Dendritic cell treated with granulocyte-macrophage colony-stimulating factor and Interleukin-4, amounts not matched to agents 40 ng/mL and 50 ng/mL, for 4 days (primary cell): ENCODE measurements around the gene CLPTM1.
"Not testable (repeated sequence)": the region's sequence is repeated elsewhere in the genome, so short reads cannot be mapped to it uniquely, and the experiment has no call there.

Source experiments
- H3K27ac Mint-ChIP-seq: one replicate; pipeline ENCODE4 v1.8.0; 2022; ENCODE audit warnings: mild to moderate bottlenecking, mixed read lengths
- H3K27me3 Mint-ChIP-seq: one replicate; pipeline ENCODE4 v1.8.0; 2022; ENCODE audit warnings: mild to moderate bottlenecking, mixed read lengths
- H3K36me3 Mint-ChIP-seq: one replicate; pipeline ENCODE4 v1.8.0; 2022; ENCODE audit warnings: low read depth, mixed read lengths
- H3K4me1 Mint-ChIP-seq: one replicate; pipeline ENCODE4 v1.8.0; 2022; ENCODE audit warnings: low read depth, mixed read lengths
- H3K4me3 Mint-ChIP-seq: one replicate; pipeline ENCODE4 v1.8.0; 2022; ENCODE audit warnings: mild to moderate bottlenecking, moderate library complexity, mixed read lengths
- H3K9me3 Mint-ChIP-seq: one replicate; pipeline ENCODE4 v1.8.0; 2022; ENCODE audit warnings: mixed read lengths
- intact Hi-C: fragments of 100-400 bp; cut with micrococcal nuclease; formaldehyde crosslinking; loops from one replicate; pipeline ENCODE4 v1.15.0; 2022

The CLPTM1 gene

DNA sequence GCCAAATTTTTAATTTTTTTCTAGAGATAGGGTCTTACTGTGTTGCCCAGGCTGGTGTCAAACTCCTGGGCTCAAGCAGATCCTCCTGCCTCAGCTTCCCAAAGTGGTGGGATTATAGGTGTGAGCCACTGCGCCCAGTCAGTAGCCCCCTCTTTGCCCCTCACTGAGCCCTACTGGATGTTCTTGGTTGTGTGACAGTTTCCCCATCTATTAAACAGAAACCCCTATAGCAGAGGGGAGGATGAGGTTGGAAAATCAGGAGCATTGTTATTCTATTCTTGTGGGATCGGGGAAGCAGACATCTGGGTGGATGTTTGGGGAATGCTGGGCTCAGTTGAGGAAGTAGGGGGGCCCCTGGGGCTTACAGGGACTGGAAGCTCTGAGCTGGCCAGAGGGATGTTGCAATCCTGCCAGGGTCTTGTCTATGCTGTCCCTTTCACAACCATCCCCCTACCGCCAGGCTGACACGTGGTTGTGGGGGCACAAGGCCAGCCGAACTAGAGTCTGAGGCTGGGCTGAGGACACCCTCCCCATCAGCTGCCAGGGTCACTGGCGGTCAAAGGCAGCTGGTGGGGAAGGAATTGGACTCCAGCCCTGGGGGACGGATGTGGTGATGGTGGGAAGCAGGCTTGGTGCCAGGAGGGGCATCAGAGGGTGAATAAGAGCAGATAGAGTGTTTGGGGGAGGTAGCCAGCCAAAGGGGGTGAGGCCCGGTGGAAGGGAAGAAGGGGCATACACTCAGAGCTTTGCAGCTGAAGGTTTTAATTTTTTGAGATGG lies 29.9 kb upstream of the CLPTM1 start:
- no peaks in the 10 kb centered on the region for H3K9me3 Mint-ChIP-seq
- H3K27me3 Mint-ChIP-seq: peaks cover 10% of the 10 kb centered on the region
- H3K36me3 Mint-ChIP-seq: no peaks in the 10 kb centered on the region
- intact Hi-C loops: no loop called here
- H3K27ac Mint-ChIP-seq: peak overlapping the region; percentile 24
- peaks cover 48% of the 10 kb centered on the region for H3K4me1 Mint-ChIP-seq
- peak overlapping the region; percentile 30 for H3K4me3 Mint-ChIP-seq

DNA sequence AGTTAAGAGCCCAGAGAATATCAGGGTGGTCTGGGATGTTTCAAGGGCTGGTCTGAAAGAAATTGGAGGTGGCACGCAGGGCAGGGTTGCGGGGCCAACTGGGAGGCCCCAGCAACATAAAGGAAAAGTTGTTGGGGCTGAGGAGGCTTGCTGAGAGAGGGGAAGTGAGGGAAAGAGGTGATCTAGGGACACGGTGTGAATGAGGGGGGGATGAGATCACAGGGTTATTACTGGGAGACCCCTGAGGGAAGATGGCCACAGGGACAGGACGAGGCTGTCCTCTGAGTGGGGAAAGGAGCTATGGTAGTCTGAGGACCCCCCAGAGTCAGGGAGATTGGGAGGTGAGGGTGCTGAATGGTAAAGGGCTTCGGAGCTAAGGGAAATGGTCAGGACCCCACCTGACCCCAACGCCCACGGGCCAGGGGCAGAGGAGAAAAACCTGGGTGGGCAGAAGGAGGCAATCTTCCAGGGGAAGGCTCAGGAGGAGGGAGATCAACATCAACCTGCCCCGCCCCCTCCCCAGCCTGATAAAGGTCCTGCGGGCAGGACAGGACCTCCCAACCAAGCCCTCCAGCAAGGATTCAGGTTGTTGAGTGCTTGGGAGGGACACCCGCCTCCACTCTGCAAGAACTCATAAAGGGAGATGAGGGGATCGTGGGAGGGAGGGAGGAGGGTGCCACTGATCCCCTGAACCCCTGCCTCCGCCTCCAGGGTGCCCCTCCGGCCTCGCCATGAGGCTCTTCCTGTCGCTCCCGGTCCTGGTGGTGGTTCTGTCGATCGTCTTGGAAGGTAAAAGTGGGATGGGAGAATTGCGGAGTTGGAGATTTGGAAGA lies 28.7 kb upstream of the CLPTM1 start:
- Mint-ChIP-seq H3K27me3 (peaks cover 10% of the 10 kb centered on the region), H3K27ac (peak overlapping the region; percentile 69), H3K4me3 (peak overlapping the region; percentile 75), H3K4me1 (peaks cover 48% of the 10 kb centered on the region)
- H3K9me3 Mint-ChIP-seq, intact Hi-C loops, H3K36me3 Mint-ChIP-seq: not testable (repeated sequence)

DNA sequence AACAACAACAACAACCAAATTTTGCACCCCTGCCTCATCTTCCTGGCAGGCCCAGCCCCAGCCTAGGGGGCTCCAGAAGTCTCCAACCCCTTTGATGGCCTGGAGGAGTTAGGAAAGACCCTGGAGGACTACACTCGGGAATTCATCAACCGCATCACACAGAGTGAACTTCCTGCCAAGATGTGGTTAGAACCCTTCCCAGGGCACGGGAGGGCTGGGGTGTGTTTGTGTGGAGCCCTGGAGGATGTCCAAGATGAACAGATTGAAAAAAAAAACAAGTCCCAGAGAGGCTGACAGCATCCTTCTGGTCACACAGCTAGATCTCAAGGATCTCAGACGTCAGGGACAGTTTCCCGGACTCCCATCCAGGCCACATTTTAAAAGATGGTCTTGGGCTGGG lies 27.4 kb upstream of the CLPTM1 start:
- no peaks in the 10 kb centered on the region for H3K36me3 Mint-ChIP-seq
- intact Hi-C loops: no loop called here
- peaks cover 45% of the 10 kb centered on the region for H3K4me1 Mint-ChIP-seq
- H3K27me3 Mint-ChIP-seq: peaks cover 10% of the 10 kb centered on the region
- H3K9me3 Mint-ChIP-seq: no peaks in the 10 kb centered on the region
- H3K4me3 Mint-ChIP-seq: no peak overlapping the region
- peak overlapping the region; percentile 69 for H3K27ac Mint-ChIP-seq

DNA sequence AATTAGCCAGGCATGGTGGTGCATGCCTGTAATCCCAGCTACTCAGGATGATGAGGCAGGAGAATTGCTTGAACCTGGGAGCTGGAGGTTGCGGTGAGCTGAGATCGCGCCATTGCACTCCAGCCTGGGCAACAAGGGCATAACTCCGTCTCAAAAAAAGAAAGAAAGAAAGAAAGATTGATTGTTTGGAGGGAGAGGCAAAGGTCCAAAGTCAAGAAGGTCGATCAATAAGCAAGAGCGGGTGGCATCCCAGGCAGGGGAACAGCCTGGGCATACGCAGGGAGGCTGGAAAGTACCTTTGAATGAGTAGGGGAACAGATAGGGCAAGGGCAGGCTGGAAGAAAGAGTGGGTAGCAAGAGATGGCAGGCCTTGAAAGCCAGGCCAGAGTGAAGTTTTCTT lies 25.1 kb upstream of the CLPTM1 start:
- Mint-ChIP-seq H3K36me3 (no peaks in the 10 kb centered on the region), H3K9me3 (no peaks in the 10 kb centered on the region), H3K27me3 (peaks cover 17% of the 10 kb centered on the region), H3K4me3 (no peak overlapping the region), H3K4me1 (peaks cover 28% of the 10 kb centered on the region), H3K27ac (no peak overlapping the region)
- intact Hi-C loops: no loop called here

DNA sequence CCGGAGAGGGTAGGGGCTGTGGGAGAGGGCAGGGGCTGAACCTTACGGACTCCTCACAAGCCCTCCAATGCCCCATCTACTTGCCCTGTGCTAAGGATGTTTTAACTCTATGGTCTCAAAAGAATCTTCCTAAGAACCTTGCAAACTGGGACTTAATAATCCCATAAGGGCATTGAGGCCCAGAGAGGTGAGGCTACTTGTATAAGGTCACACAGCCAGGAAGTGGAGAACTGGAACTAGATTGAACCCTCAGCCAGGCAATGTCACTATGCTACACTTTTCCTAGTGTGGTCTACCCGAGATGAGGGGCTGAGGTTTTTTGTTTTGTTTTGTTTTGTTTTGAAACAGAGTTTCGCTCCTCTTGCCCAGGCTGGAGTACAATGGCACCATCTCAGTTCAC lies 23.6 kb upstream of the CLPTM1 start:
- Mint-ChIP-seq H3K27ac (no peak overlapping the region), H3K4me3 (no peak overlapping the region), H3K9me3 (no peaks in the 10 kb centered on the region), H3K27me3 (peaks cover 11% of the 10 kb centered on the region), H3K4me1 (peaks cover 13% of the 10 kb centered on the region), H3K36me3 (no peaks in the 10 kb centered on the region)
- intact Hi-C loops: no loop called here

DNA sequence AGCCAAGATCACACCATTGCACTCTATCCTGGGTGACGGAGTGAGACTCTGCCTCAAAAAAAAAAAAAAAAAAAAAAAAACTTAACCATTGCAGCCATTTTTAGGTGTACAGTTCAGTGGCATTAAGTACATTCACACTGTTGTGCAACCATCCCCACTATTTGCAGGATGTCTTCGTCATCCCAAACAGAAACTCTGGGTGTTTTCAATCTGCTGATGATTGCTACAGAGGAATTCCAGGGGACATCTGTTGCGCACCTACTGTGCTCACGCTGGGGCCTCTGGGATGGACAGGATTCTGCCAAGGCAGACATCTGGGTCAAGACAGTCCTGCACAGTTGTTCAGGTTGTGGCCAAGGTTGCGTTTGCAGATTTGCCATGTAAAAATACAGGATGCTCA lies 15.5 kb upstream of the CLPTM1 start:
- Mint-ChIP-seq H3K27me3 (peaks cover 3% of the 10 kb centered on the region), H3K27ac (no peak overlapping the region), H3K36me3 (no peaks in the 10 kb centered on the region), H3K9me3 (no peaks in the 10 kb centered on the region), H3K4me1 (peaks cover 20% of the 10 kb centered on the region), H3K4me3 (no peak overlapping the region)
- intact Hi-C loops: no loop called here

DNA sequence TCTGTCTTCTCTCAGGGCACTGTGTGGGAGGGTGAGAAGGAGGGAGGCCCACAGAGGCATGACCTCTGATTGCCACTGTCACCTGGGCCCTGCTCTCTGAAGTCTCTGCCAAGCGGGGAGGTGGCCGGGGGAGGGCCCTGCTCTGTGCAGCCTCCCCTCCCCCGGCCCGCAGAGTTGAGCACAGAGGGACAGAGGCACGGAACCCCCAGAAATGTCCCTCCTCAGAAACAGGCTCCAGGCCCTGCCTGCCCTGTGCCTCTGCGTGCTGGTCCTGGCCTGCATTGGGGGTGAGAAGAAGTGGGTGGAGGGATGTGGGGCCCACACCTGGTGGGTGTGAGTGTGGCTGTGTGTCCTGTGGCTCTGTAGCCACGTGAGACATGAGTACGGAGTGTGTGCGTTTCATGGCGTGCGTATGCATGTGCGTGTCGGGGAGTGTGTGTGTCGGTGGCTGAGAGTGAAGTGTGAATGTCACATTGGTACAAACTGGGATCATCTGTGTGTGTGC lies 13.1 kb upstream of the CLPTM1 start, which contains the start of gene APOC4:
TSS of gene APOC4 (plus strand) at position 171 of the 505 bp plus-strand sequence. CDS start at position 212, 41 bp downstream.
- H3K4me3 Mint-ChIP-seq: no peak within 1 kb of the TSS
- peaks cover 45% of the 10 kb centered on the region for H3K4me1 Mint-ChIP-seq
- H3K27me3 Mint-ChIP-seq: peaks cover 3% of the 10 kb centered on the region
- H3K9me3 Mint-ChIP-seq: no peaks in the 10 kb centered on the region
- intact Hi-C loops: no loop called here
- no peak within 1 kb of the TSS for H3K27ac Mint-ChIP-seq
- H3K36me3 Mint-ChIP-seq: no peaks in the 10 kb centered on the region

DNA sequence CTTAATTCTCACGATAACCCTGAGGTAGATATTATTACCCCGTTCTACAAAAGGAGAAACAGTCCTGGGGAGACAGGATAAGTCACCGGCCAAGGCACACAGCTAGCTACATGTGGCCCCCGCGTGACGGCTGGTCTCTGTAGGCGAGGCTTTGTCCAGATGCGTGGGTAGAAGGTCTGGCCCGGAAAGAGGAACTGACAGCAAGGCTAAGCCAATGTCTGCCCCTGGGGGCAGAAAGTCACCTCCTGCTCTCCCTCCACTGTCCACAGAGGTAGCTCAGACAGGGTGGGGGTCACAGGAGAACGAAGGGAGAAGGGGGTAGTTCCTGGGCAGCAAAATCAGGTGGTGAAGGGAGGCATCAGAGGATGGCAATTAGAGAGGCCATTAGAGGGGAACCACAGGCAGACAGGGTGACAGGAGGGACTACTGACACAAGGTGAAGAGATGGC lies 11.4 kb upstream of the CLPTM1 start:
- Mint-ChIP-seq H3K4me3 (peak overlapping the region; percentile 20), H3K36me3 (no peaks in the 10 kb centered on the region), H3K9me3 (no peaks in the 10 kb centered on the region), H3K4me1 (peaks cover 55% of the 10 kb centered on the region), H3K27me3 (peaks cover 3% of the 10 kb centered on the region), H3K27ac (peak overlapping the region; percentile 88)
- intact Hi-C loops: no loop called here

DNA sequence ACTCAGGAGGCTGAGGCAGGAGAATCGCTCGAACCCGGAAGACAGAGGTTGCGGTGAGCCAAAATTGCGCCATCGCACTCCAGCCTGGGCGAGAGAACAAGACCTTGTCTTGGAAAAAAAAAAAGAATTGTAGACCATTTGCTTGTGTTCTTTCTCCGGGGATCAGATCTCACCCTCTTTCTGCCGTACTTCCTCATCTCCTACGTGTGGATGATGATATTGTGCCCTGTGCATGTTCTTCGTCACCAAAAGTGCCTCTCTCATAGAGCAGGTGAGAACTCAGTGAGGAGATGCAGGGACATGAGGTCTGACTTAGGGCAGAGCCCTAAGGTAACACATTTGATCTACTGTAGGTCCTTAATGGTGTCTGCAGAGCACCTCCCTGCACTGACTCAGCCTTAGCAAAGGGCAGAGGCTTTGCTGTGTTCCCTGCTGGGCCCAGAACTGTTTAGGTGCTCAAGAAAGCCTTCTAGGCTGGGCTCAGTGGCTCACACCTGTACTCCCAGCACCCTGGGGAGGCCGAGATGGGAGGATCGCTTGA lies 8.1 kb upstream of the CLPTM1 start:
- no peak overlapping the region for H3K4me3 Mint-ChIP-seq
- intact Hi-C loops: no loop called here
- no peaks in the 10 kb centered on the region for H3K9me3 Mint-ChIP-seq
- H3K36me3 Mint-ChIP-seq: peaks cover 12% of the 10 kb centered on the region
- peak overlapping the region; percentile 63 for H3K27ac Mint-ChIP-seq
- peaks cover 54% of the 10 kb centered on the region for H3K4me1 Mint-ChIP-seq
- peaks cover 3% of the 10 kb centered on the region for H3K27me3 Mint-ChIP-seq

DNA sequence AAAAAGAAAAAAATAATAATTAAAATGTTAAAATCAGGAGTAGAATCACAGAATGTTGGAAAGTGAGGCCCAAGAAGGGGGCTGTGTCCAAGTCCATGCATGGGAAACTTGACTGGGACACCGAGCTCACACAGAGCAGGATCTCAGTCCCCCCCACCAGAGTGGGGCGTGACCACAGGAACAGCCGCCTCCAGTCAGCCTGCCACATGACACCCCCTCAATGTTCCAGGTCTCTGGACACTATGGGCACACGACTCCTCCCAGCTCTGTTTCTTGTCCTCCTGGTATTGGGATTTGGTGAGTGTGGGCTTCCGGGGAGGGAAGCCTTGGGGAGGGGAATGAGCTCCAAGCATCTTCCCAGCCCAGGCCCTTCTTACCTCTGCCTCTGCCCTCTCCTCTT lies 6.9 kb upstream of the CLPTM1 start:
- intact Hi-C loops: no loop called here
- H3K27me3 Mint-ChIP-seq: peaks cover 3% of the 10 kb centered on the region
- no peaks in the 10 kb centered on the region for H3K9me3 Mint-ChIP-seq
- H3K36me3 Mint-ChIP-seq: peaks cover 18% of the 10 kb centered on the region
- H3K27ac Mint-ChIP-seq: peak overlapping the region; percentile 14
- H3K4me1 Mint-ChIP-seq: peaks cover 49% of the 10 kb centered on the region
- H3K4me3 Mint-ChIP-seq: no peak overlapping the region

DNA sequence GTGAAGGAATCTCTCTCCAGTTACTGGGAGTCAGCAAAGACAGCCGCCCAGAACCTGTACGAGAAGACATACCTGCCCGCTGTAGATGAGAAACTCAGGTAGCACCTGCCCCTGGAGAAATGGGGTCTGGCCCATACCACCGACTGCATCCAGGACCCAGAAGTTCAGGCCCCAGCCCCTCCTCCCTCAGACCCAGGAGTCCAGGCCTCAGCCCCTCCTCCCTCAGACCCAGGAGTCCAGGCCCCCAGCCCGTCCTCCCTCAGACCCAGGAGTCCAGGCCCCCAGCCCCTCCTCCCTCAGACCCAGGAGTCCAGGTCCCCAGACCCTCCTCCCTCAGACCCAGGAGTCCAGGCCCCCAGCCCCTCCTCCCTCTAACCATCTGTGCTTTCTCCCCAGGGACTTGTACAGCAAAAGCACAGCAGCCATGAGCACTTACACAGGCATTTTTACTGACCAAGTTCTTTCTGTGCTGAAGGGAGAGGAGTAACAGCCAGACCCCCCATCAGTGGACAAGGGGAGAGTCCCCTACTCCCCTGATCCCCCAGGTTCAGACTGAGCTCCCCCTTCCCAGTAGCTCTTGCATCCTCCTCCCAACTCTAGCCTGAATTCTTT lies 6.3 kb upstream of the CLPTM1 start:
- H3K4me1 Mint-ChIP-seq: peaks cover 49% of the 10 kb centered on the region
- peak overlapping the region; percentile 14 for H3K27ac Mint-ChIP-seq
- peaks cover 3% of the 10 kb centered on the region for H3K27me3 Mint-ChIP-seq
- H3K36me3 Mint-ChIP-seq: peaks cover 20% of the 10 kb centered on the region
- H3K4me3 Mint-ChIP-seq: no peak overlapping the region
- intact Hi-C loops: no loop called here
- no peaks in the 10 kb centered on the region for H3K9me3 Mint-ChIP-seq

DNA sequence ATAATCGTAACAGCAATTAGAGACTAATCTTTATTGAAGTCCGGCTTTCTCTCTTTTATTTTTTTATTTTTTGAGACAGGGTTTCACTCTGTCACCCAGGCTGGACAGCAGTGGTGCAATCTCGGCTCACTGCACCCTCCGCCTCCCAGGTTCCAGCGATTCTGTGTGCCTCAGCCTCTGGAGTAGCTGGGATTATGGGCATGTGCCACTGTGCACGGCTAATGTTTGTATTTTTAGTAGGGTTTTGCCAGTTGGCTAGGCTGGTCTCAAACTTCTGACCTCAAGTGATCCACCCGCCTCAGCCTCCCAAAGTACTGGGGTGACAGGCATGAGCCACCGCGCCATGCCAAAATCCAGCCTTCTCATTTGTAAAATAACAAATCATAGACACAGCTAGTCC lies 5.6 kb upstream of the CLPTM1 start:
- peaks cover 49% of the 10 kb centered on the region for H3K4me1 Mint-ChIP-seq
- H3K27ac Mint-ChIP-seq: no peak overlapping the region
- intact Hi-C loops: no loop called here
- peaks cover 22% of the 10 kb centered on the region for H3K36me3 Mint-ChIP-seq
- H3K27me3 Mint-ChIP-seq: peaks cover 3% of the 10 kb centered on the region
- no peaks in the 10 kb centered on the region for H3K9me3 Mint-ChIP-seq
- H3K4me3 Mint-ChIP-seq: no peak overlapping the region

DNA sequence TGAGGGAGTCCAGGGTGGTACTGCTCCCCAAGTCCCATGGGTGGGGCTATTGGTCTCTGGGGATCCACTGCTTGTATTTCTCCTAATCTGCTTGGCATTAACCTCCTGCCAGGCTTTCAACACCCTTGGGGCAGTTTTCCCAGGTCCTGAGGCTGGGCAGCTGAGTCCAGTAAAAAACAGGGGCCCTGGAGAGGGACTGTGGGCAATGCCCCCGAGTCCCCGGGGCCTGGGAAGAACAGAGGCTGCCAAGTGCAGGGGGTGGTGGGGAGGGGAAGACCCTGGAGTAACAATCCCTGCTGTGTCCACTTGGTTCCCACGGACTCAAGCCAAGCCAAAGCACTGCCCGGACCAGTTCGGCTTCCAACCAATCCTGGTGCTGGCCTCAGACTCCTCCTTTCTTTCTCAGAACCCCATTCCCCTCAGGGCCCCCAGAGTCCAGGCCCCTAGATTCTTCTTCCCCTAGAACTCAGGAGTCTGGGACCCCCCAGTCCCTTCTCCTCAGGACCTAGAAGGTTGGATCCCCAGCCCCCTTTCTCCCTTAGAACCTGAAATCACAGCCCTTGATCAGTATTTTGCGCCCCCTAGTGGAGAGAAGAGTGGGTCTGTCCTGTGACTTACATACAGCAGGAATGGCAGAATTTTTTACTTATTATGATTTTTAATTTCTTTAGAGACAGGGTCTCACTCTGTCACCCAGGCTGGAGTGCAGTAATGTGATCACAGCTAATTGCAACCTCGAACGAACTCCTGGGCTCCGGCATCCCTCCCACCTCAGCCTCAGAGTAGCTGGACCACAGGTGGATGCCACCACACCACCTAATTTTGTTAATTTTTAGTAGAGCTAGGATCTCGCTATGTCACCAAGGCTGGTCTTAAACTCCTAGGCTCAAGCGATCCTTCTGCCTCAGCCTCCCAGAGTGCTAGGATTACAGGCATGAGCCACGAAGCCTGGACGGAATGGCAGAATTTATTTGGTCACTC lies 3.7 kb upstream of the CLPTM1 start:
- H3K9me3 Mint-ChIP-seq: no peaks in the 10 kb centered on the region
- peaks cover 42% of the 10 kb centered on the region for H3K4me1 Mint-ChIP-seq
- H3K27ac Mint-ChIP-seq: peak overlapping the region; percentile 19
- H3K4me3 Mint-ChIP-seq: no peak overlapping the region
- H3K27me3 Mint-ChIP-seq: no peaks in the 10 kb centered on the region
- intact Hi-C loops: loop anchor here (1.0 to 5.0 kb wide), 2 partner anchors 48 to 51 kb away; partner anchors contain the start of gene RELB
- peaks cover 36% of the 10 kb centered on the region for H3K36me3 Mint-ChIP-seq
